OCI-LY1 (cell line): Measurements from ENCODE around the gene CFH.
"Not testable (repeated sequence)": the region's sequence is repeated elsewhere in the genome, so short reads cannot be mapped to it uniquely, and the experiment has no call there.

Source experiments
- CTCF ChIP-seq: fragments of 200-600 bp; sonication (generic), shearing (Covaris generic); IDR thresholded peaks from 2 replicates; pipeline ENCODE4 v1.5.1; 2017; ENCODE audit warnings: mild to moderate bottlenecking, antibody characterized with exemption, low read length, moderate library complexity, mixed read lengths
- EZH2 ChIP-seq: fragments of 200-600 bp; sonication (generic), shearing (Covaris generic); IDR thresholded peaks from 2 replicates; pipeline ENCODE4 v1.8.0; 2017; ENCODE audit warnings: borderline replicate concordance, mixed run types, mild to moderate bottlenecking, antibody characterized with exemption, low read length, moderate library complexity, mixed read lengths

GRCh38 chr1:196769823-196770222, 118.0 kb downstream of the CFH start:
- not testable (repeated sequence) for TF ChIP-seq CTCF, EZH2
